ENCODE results near the gene PURB. TPM values are rescaled to one million over a fixed set of nuclear protein-coding genes. Genes with fewer than 3 reads are reported as not detected.

PURB gene
- total RNA-seq, 1 experiment from 2014 or later = 21.3 TPM

GRCh38 chr7:44881610-44882009 lies 3.7 kb downstream of the PURB start:
- Mint-ChIP-seq H3K4me1 (peaks cover 41 to 44% of the 10 kb centered on the region in 2 experiments), H3K9me3 (no peaks in the 10 kb centered on the region; a peak in 2 of 5 replicates), H3K27me3 (ENCODE audit: low read depth) (no peaks in the 10 kb centered on the region), H3K36me3 (ENCODE audit: insufficient read depth in 1 of 3, low read depth in 3 of 3) (peaks cover 13 to 36% (median 30%) of the 10 kb centered on the region in 3 experiments), H3K4me3 (peak overlapping the region; percentile 91; a peak in 4 of 5 replicates), H3K27ac (no peak overlapping the region)
- TF ChIP-seq, protein P1, sequence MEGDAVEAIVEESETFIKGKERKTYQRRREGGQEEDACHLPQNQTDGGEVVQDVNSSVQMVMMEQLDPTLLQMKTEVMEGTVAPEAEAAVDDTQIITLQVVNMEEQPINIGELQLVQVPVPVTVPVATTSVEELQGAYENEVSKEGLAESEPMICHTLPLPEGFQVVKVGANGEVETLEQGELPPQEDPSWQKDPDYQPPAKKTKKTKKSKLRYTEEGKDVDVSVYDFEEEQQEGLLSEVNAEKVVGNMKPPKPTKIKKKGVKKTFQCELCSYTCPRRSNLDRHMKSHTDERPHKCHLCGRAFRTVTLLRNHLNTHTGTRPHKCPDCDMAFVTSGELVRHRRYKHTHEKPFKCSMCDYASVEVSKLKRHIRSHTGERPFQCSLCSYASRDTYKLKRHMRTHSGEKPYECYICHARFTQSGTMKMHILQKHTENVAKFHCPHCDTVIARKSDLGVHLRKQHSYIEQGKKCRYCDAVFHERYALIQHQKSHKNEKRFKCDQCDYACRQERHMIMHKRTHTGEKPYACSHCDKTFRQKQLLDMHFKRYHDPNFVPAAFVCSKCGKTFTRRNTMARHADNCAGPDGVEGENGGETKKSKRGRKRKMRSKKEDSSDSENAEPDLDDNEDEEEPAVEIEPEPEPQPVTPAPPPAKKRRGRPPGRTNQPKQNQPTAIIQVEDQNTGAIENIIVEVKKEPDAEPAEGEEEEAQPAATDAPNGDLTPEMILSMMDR (conservative IDR thresholded peaks at IDR 0.05) = no peak
- H3K56ac ChIP-seq (ENCODE audit: insufficient read length, low read depth, low read length) = no peak overlapping the region
- no peaks in the 10 kb centered on the region for H3K9me3 ChIP-seq (ENCODE audit: control insufficient read depth, low read depth, low read length)
- no peak overlapping the region for H3K14ac ChIP-seq (ENCODE audit: insufficient read depth, low read length)
- DNase-seq = no peak
- no peak overlapping the region for H3K18ac ChIP-seq (ENCODE audit: insufficient read length, low read depth, low read length)
- no peak overlapping the region for H4K91ac ChIP-seq (ENCODE audit: insufficient read length, low read depth, low read length)
- peaks cover 12% of the 10 kb centered on the region for H3K23me2 ChIP-seq (ENCODE audit: insufficient read length, low read depth, low read length, poor library complexity, severe bottlenecking)
- H2BK20ac ChIP-seq (ENCODE audit: low read depth, low read length, poor library complexity, severe bottlenecking) = no peak overlapping the region
- H3T11ph ChIP-seq (ENCODE audit: low read length) = no peak overlapping the region
- no peak overlapping the region for H2BK15ac ChIP-seq (ENCODE audit: low read depth, low read length)
- H3K27ac ChIP-seq (ENCODE audit: insufficient read length, low read depth, low read length) = no peak overlapping the region
- no peaks in the 10 kb centered on the region for H3K27me3 ChIP-seq (ENCODE audit: insufficient read depth, low read length)
- H3K4ac ChIP-seq (ENCODE audit: low read depth, low read length) = no peak overlapping the region
- H2AK5ac ChIP-seq (ENCODE audit: insufficient read length, low read length) = no peak overlapping the region
- no peak overlapping the region for H2AFZ ChIP-seq (ENCODE audit: low read length)
- no peak overlapping the region for H3K9ac ChIP-seq (ENCODE audit: extremely low read depth, insufficient read length, low read length)
- H4K5ac ChIP-seq (ENCODE audit: insufficient read length, low read depth, low read length) = no peak overlapping the region
- peaks cover 11% of the 10 kb centered on the region; the same call in 1 of the 2 replicates for H3K79me2 ChIP-seq (ENCODE audit: insufficient read depth, low read length)
- H4K8ac ChIP-seq (replicated peaks; ENCODE audit: insufficient read length, low read depth, low read length) = no peak overlapping the region
- H3K4me2 ChIP-seq (ENCODE audit: insufficient read depth, insufficient read length, low read length) = peak overlapping the region; percentile 34
- H2BK5ac ChIP-seq (ENCODE audit: insufficient read length, low read length) = no peak overlapping the region
- no peak overlapping the region for H3K23ac ChIP-seq (ENCODE audit: insufficient read length, low read depth, low read length)
- H3K79me1 ChIP-seq (ENCODE audit: insufficient read depth, low read depth, low read length, poor library complexity, severe bottlenecking) = peaks cover 5% of the 10 kb centered on the region
- peaks cover 6% of the 10 kb centered on the region; the same call in 1 of the 2 replicates for H3K4me1 ChIP-seq (ENCODE audit: insufficient read depth, low read length)
- H2BK12ac ChIP-seq (ENCODE audit: insufficient read length, low read depth, low read length) = no peak overlapping the region
- H4K20me1 ChIP-seq (ENCODE audit: control insufficient read depth, insufficient read depth, insufficient read length) = no peaks in the 10 kb centered on the region
- H2BK120ac ChIP-seq (ENCODE audit: low read depth, low read length, poor library complexity, severe bottlenecking) = no peak overlapping the region

All from H9 (cell line).